Gastroesophageal sphincter (tissue), 4 donors: ENCODE data around the gene CD209. TPM values are rescaled to one million over a fixed set of nuclear protein-coding genes. Genes with fewer than 3 reads are reported as not detected.

Experiments used
- ATAC-seq: fragments of 150-250 bp; one replicate; pipeline ENCODE4 v1.9.1; 2016; ENCODE audit warnings: mild to moderate bottlenecking, moderate library complexity
- H3K27ac ChIP-seq, 4 donors: fragments of 200-600 bp; sonication (generic) in 3 of 4; 1 replicate in 3 of 4; 2 replicates in 1 of 4; pipeline ENCODE4 v1.5.1; 2016 to 2019
- H3K27me3 ChIP-seq: fragments of 200-600 bp; sonication (generic); one replicate; pipeline ENCODE4 v1.5.1; 2019
- H3K36me3 ChIP-seq, 2 donors: fragments of 200-600 bp; sonication (generic); one replicate each; pipeline ENCODE4 v1.5.1; 2019; ENCODE audit warnings: control low read depth in 1 of 2
- H3K4me1 ChIP-seq, 3 donors: fragments of 200-600 bp; sonication (generic); 1 replicate in 2 of 3; 2 replicates in 1 of 3; pipeline ENCODE4 v1.5.1; 2016 to 2019; ENCODE audit warnings: control low read depth in 2 of 3
- H3K4me3 ChIP-seq, 2 donors: fragments of 200-600 bp; sonication (generic); one replicate each; pipeline ENCODE4 v1.5.1; 2019; ENCODE audit warnings: mild to moderate bottlenecking in 1 of 2, moderate library complexity in 1 of 2
- H3K9me3 ChIP-seq, 3 donors: fragments of 200-600 bp; sonication (generic); one replicate each; pipeline ENCODE4 v1.5.1; 2017 to 2019; ENCODE audit warnings: control low read depth in 2 of 3
- CTCF ChIP-seq, 4 experiments: fragments of 200-600 bp in 2 of 4; fragments of 450-650 bp in 2 of 4; sonication (generic) in 1 of 4; IDR thresholded peaks; one replicate each; pipeline ENCODE4 v1.5.1; 2017 to 2019; ENCODE audit warnings: antibody characterized with exemption in 4 of 4, mild to moderate bottlenecking in 2 of 4, moderate library complexity in 2 of 4
- EP300 ChIP-seq: sonication (generic); formaldehyde crosslinking; IDR thresholded peaks from one replicate; pipeline ENCODE4 v1.6.1; 2017; ENCODE audit warnings: antibody characterized with exemption, mild to moderate bottlenecking
- POLR2A ChIP-seq, 2 donors: fragments of 450-650 bp; IDR thresholded peaks; one replicate each; pipeline ENCODE4 v1.6.1; 2017; ENCODE audit warnings: antibody characterized with exemption in 2 of 2, mild to moderate bottlenecking in 2 of 2, moderate library complexity in 1 of 2
- POLR2AphosphoS5 ChIP-seq: sonication (generic); formaldehyde crosslinking; IDR thresholded peaks from one replicate; pipeline ENCODE4 v1.6.1; 2017; ENCODE audit warnings: antibody characterized with exemption
- WGBS, 2 donors: methylation state at CpG; one replicate each; pipeline ENCODE4 v1.1.5; 2018; ENCODE audit warnings: low coverage in 1 of 2; 5-methylcytosine and 5-hydroxymethylcytosine counted together
- total RNA-seq, 4 donors: library from RNA; depleted of rRNA; stranded (reverse); fragments of >200 nt; gene quantifications; one replicate each; pipeline ENCODE4 v1.1.0, GENCODE V29; 2016

Gene CD209
- total RNA-seq, 4 donors from 2014 or later, result 0.78 to 11.4 (median 8.0) TPM

GRCh38 chr19:7759156-7759555 is 11.8 kb upstream of the CD209 start:
- Histone ChIP-seq H3K27ac (no peak overlapping the region), H3K9me3 (peaks cover 0 to 49% (median 0%) of the 10 kb centered on the region in 3 donors), H3K36me3 (no peaks in the 10 kb centered on the region), H3K4me1 (no peaks in the 10 kb centered on the region), H3K4me3 (no peak overlapping the region), H3K27me3 (peaks cover 61% of the 10 kb centered on the region)
- ATAC-seq, result no peak
- 83 to 100% methylated on average over 1 of the region's 1 CpG for WGBS, 2 donors
- TF ChIP-seq CTCF (IDR thresholded peaks at IDR 0.05), result no peak
- no peak for TF ChIP-seq POLR2A (IDR thresholded peaks at IDR 0.05)
- no peak for TF ChIP-seq POLR2AphosphoS5
- no peak for TF ChIP-seq EP300

- TF ChIP-seq POLR2AphosphoS5, result no peak
- TF ChIP-seq CTCF (IDR thresholded peaks at IDR 0.05), result no peak
- TF ChIP-seq EP300, result no peak
- TF ChIP-seq POLR2A (IDR thresholded peaks at IDR 0.05), result no peak
- Histone ChIP-seq H3K4me3 (no peak overlapping the region), H3K36me3 (no peaks in the 10 kb centered on the region), H3K27me3 (peaks cover 48% of the 10 kb centered on the region), H3K27ac (no peak overlapping the region), H3K4me1 (no peaks in the 10 kb centered on the region), H3K9me3 (peaks cover 0 to 49% (median 0%) of the 10 kb centered on the region in 3 donors)
- no peak for ATAC-seq
- WGBS, 2 donors, result 100% methylated on average over 2 of the region's 3 CpGs; no CpG with 5 or more reads in 1 of the 2 donors
Observed at GRCh38 chr19:7757358-7757757, 10.0 kb upstream of the CD209 start.

- TF ChIP-seq CTCF (IDR thresholded peaks at IDR 0.05), result no peak
- no peak for TF ChIP-seq POLR2AphosphoS5
- no peak for TF ChIP-seq EP300
- no peak for TF ChIP-seq POLR2A (IDR thresholded peaks at IDR 0.05)
- ATAC-seq, result no peak
- WGBS, 2 donors, result 40% methylated on average over 4 of the region's 4 CpGs; no CpG with 5 or more reads in 1 of the 2 donors
- peaks cover 0 to 49% (median 0%) of the 10 kb centered on the region in 3 donors for H3K9me3 ChIP-seq
- peaks cover 49% of the 10 kb centered on the region for H3K27me3 ChIP-seq
- no peak overlapping the region for H3K4me3 ChIP-seq
- H3K36me3 ChIP-seq, result no peaks in the 10 kb centered on the region
- H3K27ac ChIP-seq, result no peak overlapping the region
- no peaks in the 10 kb centered on the region for H3K4me1 ChIP-seq
Observed at GRCh38 chr19:7756258-7756657, 8.9 kb upstream of the CD209 start.

- no peak for TF ChIP-seq POLR2AphosphoS5
- TF ChIP-seq CTCF (IDR thresholded peaks at IDR 0.05), result no peak
- TF ChIP-seq EP300, result no peak
- TF ChIP-seq POLR2A (IDR thresholded peaks at IDR 0.05), result no peak
- Histone ChIP-seq H3K27me3 (peaks cover 60% of the 10 kb centered on the region), H3K36me3 (no peaks in the 10 kb centered on the region), H3K4me3 (no peak overlapping the region), H3K27ac (no peak overlapping the region), H3K9me3 (peaks cover 0 to 10% (median 0%) of the 10 kb centered on the region in 3 donors), H3K4me1 (no peaks in the 10 kb centered on the region)
- WGBS, 2 donors, result 52 to 72% methylated on average over 10 to 11 of the region's 12 CpGs
- no peak for ATAC-seq
Observed at GRCh38 chr19:7751157-7751783, 3.9 kb upstream of the CD209 start.

GRCh38 chr19:7748756-7749155 is 1.4 kb upstream of the CD209 start:
- Histone ChIP-seq H3K4me3 (no peak overlapping the region), H3K27me3 (peaks cover 64% of the 10 kb centered on the region), H3K36me3 (no peaks in the 10 kb centered on the region), H3K4me1 (no peaks in the 10 kb centered on the region), H3K27ac (no peak overlapping the region), H3K9me3 (no peaks in the 10 kb centered on the region)
- TF ChIP-seq CTCF (IDR thresholded peaks at IDR 0.05), result no peak
- TF ChIP-seq EP300, result no peak
- no peak for TF ChIP-seq POLR2AphosphoS5
- no peak for TF ChIP-seq POLR2A (IDR thresholded peaks at IDR 0.05)
- ATAC-seq, result no peak
- 24 to 27% methylated on average over 3 of the region's 4 CpGs for WGBS, 2 donors
